ENCODE measurements around the gene PSIP1.

DNA sequence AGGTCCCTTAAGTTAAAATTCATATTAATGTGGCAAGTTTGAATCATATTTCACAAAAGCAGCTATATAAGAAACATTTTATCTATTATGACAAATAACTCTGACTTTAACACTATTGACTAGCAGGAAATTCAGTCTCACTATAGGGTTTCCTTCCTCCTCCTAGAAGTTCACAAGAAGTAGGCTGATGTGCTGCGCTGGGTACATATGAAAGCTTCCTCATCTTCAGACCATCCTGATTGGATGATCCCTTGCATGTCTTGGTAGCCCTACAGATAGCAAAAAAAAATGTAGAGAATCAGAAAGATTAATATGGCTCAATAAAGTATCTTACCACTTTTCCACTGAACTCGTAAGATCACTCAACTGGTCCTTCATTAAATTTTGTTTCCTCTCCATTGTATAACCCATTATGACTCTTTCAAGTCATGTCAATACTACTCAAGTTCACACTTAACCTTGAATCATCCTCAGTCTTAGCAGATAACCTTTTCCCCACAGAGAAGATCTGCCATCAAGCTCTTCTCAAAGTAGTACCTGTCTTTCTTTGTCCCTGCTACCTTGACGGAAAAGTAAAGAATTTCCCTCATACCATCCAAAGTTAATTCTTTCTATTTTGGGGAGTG lies 11.5 kb upstream of the PSIP1 start:
- TF ChIP-seq CEBPB (IDR thresholded peaks at IDR 0.05; ENCODE audit: low read depth) (no peak), POLR2AphosphoS5 (IDR thresholded peaks at IDR 0.05; ENCODE audit: low read depth, low read length) (no peak), ZNF274 (IDR thresholded peaks at IDR 0.05; ENCODE audit: low read depth, low read length) (no peak), CTCF (IDR thresholded peaks at IDR 0.05 in 2 of 3, conservative IDR thresholded peaks at IDR 0.05 in 1 of 3; ENCODE audit: borderline replicate concordance in 1 of 3, insufficient read depth in 1 of 3, low read depth in 2 of 3, low read length in 2 of 3) (no peak), REST (IDR thresholded peaks at IDR 0.05; ENCODE audit: low read depth) (no peak), CBX3 (IDR thresholded peaks at IDR 0.05; ENCODE audit: low read depth) (no peak), POLR2A (IDR thresholded peaks at IDR 0.05; ENCODE audit: borderline replicate concordance, extremely low read depth, insufficient read depth, insufficient read length) (no peak), EZH2phosphoT487 (IDR thresholded peaks at IDR 0.05; ENCODE audit: borderline replicate concordance) (no peak), SP1 (IDR thresholded peaks at IDR 0.05; ENCODE audit: low read depth) (no peak), SIN3A (IDR thresholded peaks at IDR 0.05; ENCODE audit: low read depth) (no peak), RAD21 (IDR thresholded peaks at IDR 0.05; ENCODE audit: low read depth) (no peak), EZH2 (IDR thresholded peaks at IDR 0.05) (no peak), YY1 (IDR thresholded peaks at IDR 0.05; ENCODE audit: extremely low read depth, insufficient replicate concordance, low read depth, low read length) (no peak)
- TF ChIP-seq, protein P1, sequence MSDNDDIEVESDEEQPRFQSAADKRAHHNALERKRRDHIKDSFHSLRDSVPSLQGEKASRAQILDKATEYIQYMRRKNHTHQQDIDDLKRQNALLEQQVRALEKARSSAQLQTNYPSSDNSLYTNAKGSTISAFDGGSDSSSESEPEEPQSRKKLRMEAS (IDR thresholded peaks at IDR 0.05) = no peak
